Stimulated activated CD8-positive, alpha-beta memory T cell treated with anti-CD3 and anti-CD28 coated beads, Interleukin-15, amount 100 ng/mL, for 24 hours (primary cell): ENCODE data around the gene TPTE.
"Not testable (repeated sequence)": the region's sequence is repeated elsewhere in the genome, so short reads cannot be mapped to it uniquely, and the experiment has no call there.

ENCODE experiments used
- DNase-seq: peaks from one replicate; pipeline ENCODE4 v3.0.0-alpha.2; 2020; ENCODE audit warnings: low read depth

Gene TPTE

GRCh38 chr21:10521091-10521598 is at the start of gene TPTE:
Gene TPTE (plus strand): TSS chr21:10521583. CDS start chr21:10538724, 17,141 bp downstream.
- DNase-seq = no peak

GRCh38 chr21:10471999-10472398 is 49.4 kb upstream of the TPTE start:
- DNase-seq = not testable (repeated sequence)

- not testable (repeated sequence) for DNase-seq
Observed at GRCh38 chr21:10477794-10478193, 43.6 kb upstream of the TPTE start.

GRCh38 chr21:10479875-10480274 is 41.5 kb upstream of the TPTE start:
- DNase-seq = not testable (repeated sequence)

GRCh38 chr21:10484864-10485263 is 36.5 kb upstream of the TPTE start:
- DNase-seq = not testable (repeated sequence)

GRCh38 chr21:10490453-10490852 is 30.9 kb upstream of the TPTE start:
- DNase-seq = not testable (repeated sequence)

GRCh38 chr21:10511116-10511515 is 10.3 kb upstream of the TPTE start:
- DNase-seq = no peak

GRCh38 chr21:10516889-10517288 is 4.5 kb upstream of the TPTE start:
- not testable (repeated sequence) for DNase-seq

GRCh38 chr21:10517904-10518303 is 3.5 kb upstream of the TPTE start:
- not testable (repeated sequence) for DNase-seq

GRCh38 chr21:10521835-10522500 is 585 bp downstream of the TPTE start:
- not testable (repeated sequence) for DNase-seq

- no peak for DNase-seq
Observed at GRCh38 chr21:10539956-10540355, 18.6 kb downstream of the TPTE start.

GRCh38 chr21:10544376-10544775 is 23.0 kb downstream of the TPTE start:
- DNase-seq = not testable (repeated sequence)

GRCh38 chr21:10547868-10548267 is 26.5 kb downstream of the TPTE start:
- not testable (repeated sequence) for DNase-seq

GRCh38 chr21:10548331-10548954 is 27.1 kb downstream of the TPTE start:
- DNase-seq = not testable (repeated sequence)

- not testable (repeated sequence) for DNase-seq
Observed at GRCh38 chr21:10570803-10571202, 49.4 kb downstream of the TPTE start.

- DNase-seq = not testable (repeated sequence)
Observed at GRCh38 chr21:10574531-10575310, 53.3 kb downstream of the TPTE start.

GRCh38 chr21:10575311-10575667 is 53.9 kb downstream of the TPTE start:
- no peak for DNase-seq

GRCh38 chr21:10578910-10579309 is 57.5 kb downstream of the TPTE start:
- not testable (repeated sequence) for DNase-seq

- not testable (repeated sequence) for DNase-seq
Observed at GRCh38 chr21:10589115-10589514, 67.7 kb downstream of the TPTE start.

- not testable (repeated sequence) for DNase-seq
Observed at GRCh38 chr21:10607074-10607473, 85.7 kb downstream of the TPTE start.

- not testable (repeated sequence) for DNase-seq
Observed at GRCh38 chr21:10614285-10614684, 92.9 kb downstream of the TPTE start.

- not testable (repeated sequence) for DNase-seq
Observed at GRCh38 chr21:10616061-10616460, 94.7 kb downstream of the TPTE start.

- no peak for DNase-seq
Observed at GRCh38 chr21:10616535-10616934, 95.2 kb downstream of the TPTE start.
